Measurements from ENCODE around the gene MRPS11.
"Not testable (repeated sequence)": the region's sequence is repeated elsewhere in the genome, so short reads cannot be mapped to it uniquely, and the experiment has no call there.

Gene MRPS11

GRCh38 chr15:88430051-88430450, 37.5 kb upstream of the MRPS11 start:
- TF ChIP-seq, protein P1, sequence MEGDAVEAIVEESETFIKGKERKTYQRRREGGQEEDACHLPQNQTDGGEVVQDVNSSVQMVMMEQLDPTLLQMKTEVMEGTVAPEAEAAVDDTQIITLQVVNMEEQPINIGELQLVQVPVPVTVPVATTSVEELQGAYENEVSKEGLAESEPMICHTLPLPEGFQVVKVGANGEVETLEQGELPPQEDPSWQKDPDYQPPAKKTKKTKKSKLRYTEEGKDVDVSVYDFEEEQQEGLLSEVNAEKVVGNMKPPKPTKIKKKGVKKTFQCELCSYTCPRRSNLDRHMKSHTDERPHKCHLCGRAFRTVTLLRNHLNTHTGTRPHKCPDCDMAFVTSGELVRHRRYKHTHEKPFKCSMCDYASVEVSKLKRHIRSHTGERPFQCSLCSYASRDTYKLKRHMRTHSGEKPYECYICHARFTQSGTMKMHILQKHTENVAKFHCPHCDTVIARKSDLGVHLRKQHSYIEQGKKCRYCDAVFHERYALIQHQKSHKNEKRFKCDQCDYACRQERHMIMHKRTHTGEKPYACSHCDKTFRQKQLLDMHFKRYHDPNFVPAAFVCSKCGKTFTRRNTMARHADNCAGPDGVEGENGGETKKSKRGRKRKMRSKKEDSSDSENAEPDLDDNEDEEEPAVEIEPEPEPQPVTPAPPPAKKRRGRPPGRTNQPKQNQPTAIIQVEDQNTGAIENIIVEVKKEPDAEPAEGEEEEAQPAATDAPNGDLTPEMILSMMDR (conservative IDR thresholded peaks at IDR 0.05; ENCODE audit: low read length): no peak
- H3K4me3 ChIP-seq (ENCODE audit: low read length): no peak overlapping the region
- no peak for DNase-seq (ENCODE audit: low read depth)

DNA sequence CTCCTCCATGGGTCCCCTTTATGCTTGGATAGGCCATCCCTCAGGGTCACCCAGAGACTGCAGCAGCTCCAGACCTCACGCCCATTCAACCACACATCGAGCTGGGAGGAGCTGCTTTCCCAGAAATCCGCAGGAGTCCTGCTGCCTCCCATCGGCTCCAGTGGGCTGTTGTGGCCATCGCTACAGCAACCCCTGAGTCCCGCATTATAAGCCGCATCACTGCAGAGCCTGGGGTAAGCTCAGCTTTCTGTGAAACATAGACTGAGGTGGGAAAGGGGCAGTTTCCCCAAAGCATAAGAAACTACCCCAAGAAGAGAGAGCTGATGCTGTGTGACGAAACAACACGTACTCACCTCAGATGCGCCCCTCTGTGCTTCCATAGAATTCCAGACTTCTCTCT, 36.1 kb upstream of the MRPS11 start:
- no peak for DNase-seq (ENCODE audit: low read depth)
- TF ChIP-seq, protein P1 (conservative IDR thresholded peaks at IDR 0.05; ENCODE audit: low read length): no peak
- no peak overlapping the region for H3K4me3 ChIP-seq (ENCODE audit: low read length)

DNA sequence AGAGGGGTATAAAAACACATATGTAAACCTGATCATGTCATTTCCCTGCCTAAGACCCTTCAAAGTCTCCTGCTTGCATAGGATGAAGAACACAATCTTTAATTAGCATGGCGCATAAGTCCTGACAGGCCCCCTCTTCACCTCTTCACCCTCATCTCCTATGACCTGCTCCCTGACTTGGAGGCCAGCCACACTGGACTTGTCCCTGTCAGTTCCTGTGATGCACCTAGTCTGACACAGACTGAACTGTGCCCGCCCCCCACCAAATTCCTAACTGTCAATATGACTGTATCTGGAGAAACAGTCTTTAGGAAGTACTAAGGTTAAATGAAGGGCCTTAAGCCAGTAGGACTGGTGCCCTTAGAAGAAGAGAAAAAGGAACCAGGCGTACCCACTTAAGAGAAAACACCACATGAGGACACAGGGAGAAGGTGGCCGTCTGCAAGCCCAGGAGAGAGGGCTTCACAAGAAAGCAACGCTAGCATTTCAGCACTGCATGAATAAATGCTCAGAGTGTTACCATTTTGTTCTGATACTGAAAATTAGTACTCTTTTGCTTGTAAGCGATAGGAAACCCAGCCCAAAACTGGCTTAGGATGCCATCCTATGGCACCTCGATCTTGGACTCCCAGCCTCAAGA, 34.3 kb upstream of the MRPS11 start:
- TF ChIP-seq, protein P1 (conservative IDR thresholded peaks at IDR 0.05; ENCODE audit: low read length): no peak
- no peak overlapping the region for H3K4me3 ChIP-seq (ENCODE audit: low read length)
- DNase-seq (ENCODE audit: low read depth): no peak

GRCh38 chr15:88434106-88434505, 33.4 kb upstream of the MRPS11 start:
- not testable (repeated sequence) for DNase-seq (ENCODE audit: low read depth)

DNA sequence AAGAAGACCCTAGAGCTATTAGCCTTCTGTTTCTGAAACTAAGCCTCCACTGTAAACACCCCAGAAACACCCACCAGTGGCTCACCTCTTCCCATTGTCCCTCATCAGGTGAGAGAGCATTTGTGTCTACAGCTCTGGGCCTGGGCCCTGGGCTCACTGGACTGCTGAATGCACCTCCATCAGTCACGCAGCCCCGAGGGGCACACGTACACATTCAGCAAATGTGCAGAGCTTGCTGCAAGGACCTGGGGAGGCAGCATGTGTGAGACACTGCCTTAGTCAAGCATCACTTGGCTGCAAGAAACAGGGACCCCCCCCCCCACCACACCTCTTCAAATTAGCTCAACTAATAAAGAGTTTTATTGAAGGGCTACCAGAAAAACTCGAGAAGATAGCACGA, 29.3 kb upstream of the MRPS11 start:
- H3K4me3 ChIP-seq (ENCODE audit: low read length): no peak overlapping the region
- no peak for DNase-seq (ENCODE audit: low read depth)
- TF ChIP-seq, protein P1 (conservative IDR thresholded peaks at IDR 0.05; ENCODE audit: low read length): no peak

More at GRCh38 chr15:88434106-88434505, 33.4 kb upstream of the MRPS11 start:
- not testable (repeated sequence) for H3K4me3 ChIP-seq (ENCODE audit: low read length)

DNA sequence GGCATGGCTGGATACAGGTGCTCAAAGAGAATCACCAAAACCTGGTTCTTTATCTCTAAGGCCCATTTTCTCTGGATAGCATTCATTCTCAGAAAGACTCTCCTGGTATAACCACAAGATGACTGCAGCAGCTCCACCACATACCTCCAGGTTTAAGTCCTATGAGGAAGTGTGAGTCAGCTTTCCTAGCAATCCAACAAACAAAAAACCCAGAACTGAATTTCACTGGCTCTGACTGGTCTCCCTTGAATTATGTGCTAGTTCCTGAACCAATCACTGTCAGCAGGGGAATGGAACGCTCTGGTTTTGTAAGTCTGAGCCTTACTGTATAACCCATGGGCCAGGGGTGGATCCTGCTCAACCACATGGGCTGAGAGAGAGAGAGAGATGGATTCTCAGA, 27.5 kb upstream of the MRPS11 start:
- DNase-seq (ENCODE audit: low read depth): peak; percentile 49
- H3K4me3 ChIP-seq (ENCODE audit: low read length): no peak overlapping the region
- TF ChIP-seq, protein P1 (conservative IDR thresholded peaks at IDR 0.05; ENCODE audit: low read length): no peak

DNA sequence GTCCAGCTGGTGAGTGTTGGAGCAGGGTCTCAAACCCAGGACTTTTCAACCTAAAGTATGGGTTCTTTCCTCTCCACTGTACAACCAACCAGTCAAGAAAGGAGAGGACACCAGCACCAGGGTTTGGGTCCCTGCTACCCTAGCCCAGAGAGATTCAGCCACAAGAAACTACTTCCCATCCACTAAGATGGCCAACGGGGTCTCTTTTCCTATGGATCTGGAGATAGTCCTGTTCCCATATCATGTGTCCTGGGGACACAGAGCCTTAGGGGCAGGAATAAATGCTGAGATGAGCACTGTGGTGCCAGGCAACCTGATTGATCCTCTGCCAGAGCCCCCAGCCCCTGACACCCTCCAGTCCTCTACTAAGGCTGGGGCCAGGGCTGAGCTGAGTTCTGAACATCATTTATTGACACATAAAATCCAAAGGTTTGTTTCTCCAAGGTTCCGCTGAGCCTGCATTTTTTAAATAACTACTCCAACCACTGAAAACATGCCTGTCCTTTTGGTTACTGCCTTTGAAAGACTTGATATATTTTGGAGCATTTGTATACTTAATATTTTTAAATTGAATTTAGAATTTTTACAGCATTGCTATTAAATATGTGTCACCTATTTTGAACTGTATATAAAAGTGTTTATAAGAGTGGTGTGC, 26.3 kb upstream of the MRPS11 start:
- no peak overlapping the region for H3K4me3 ChIP-seq (ENCODE audit: low read length)
- TF ChIP-seq, protein P1 (conservative IDR thresholded peaks at IDR 0.05; ENCODE audit: low read length): no peak
- no peak for DNase-seq (ENCODE audit: low read depth)

Data from AG10803 (cell line).